Measurements from ENCODE around the gene RTP5. TPM values are rescaled to one million over a fixed set of nuclear protein-coding genes. Genes with fewer than 3 reads are reported as not detected.

Gene RTP5
- total RNA-seq, 1 experiment from 2014 or later, result not detected

DNA sequence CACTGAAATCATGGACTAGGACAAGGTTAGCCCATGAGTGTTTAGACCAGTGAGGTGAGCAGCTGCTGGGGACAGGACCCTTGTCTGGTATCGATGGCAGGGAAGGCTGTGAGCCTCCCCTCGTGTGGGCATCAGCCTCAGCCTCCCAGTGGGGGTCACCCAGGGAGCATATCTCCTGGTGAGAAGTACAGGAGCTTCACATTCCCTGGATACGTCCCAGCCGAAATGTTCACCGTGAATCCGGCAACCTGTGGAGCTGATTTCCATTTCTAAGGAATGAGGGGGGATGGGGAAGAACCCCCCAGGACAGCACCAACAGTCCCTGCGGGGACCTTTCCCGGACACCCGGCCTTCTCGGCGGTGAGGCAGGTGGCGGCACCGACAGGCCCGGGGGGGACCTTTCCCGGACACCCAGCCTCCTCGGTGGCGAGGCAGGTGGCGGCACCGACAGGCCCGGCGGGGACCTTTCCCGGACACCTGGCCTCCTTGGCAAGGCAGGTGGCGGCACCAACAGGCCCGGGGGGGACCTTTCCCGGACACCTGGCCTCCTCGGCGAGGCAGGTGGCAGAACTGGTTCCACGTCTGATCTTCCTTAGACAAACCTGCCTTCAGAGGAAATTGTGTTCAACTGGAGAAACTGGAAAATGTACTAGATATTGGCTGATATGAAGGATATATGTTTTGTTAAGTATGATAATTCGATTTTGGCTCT, 21.2 kb downstream of the RTP5 start:
- Mint-ChIP-seq H3K27me3 (ENCODE audit: low read depth) (no peaks in the 10 kb centered on the region; the same call in 1 of the 2 replicates), H3K4me3 (no peak overlapping the region), H3K4me1 (peaks cover 30 to 44% of the 10 kb centered on the region in 2 experiments), H3K9me3 (peaks cover 14% of the 10 kb centered on the region in 2 experiments), H3K36me3 (ENCODE audit: insufficient read depth in 1 of 3, low read depth in 3 of 3) (peaks cover 0 to 15% (median 6%) of the 10 kb centered on the region in 3 experiments; a peak in 5 of 7 replicates), H3K27ac (no peak overlapping the region; a peak in 1 of 7 replicates)
- WGBS (ENCODE audit: extremely low coverage, insufficient read length, low lambda C conversion rate), result 100% methylated on average over 1 of the region's 29 CpGs
- H3K79me1 ChIP-seq (ENCODE audit: insufficient read depth, low read depth, low read length, poor library complexity, severe bottlenecking), result no peaks in the 10 kb centered on the region
- no peak overlapping the region for H2BK15ac ChIP-seq (ENCODE audit: low read depth, low read length)
- H3K9me3 ChIP-seq (ENCODE audit: control insufficient read depth, low read depth, low read length), result no peaks in the 10 kb centered on the region
- no peak for DNase-seq
- no peak overlapping the region for H2AK5ac ChIP-seq (ENCODE audit: insufficient read length, low read length)
- H3K79me2 ChIP-seq (ENCODE audit: insufficient read depth, low read length), result no peaks in the 10 kb centered on the region
- H3K9ac ChIP-seq (ENCODE audit: extremely low read depth, insufficient read length, low read length), result no peak overlapping the region
- no peak overlapping the region for H3K14ac ChIP-seq (ENCODE audit: insufficient read depth, low read length)
- no peaks in the 10 kb centered on the region for H4K20me1 ChIP-seq (ENCODE audit: control insufficient read depth, insufficient read depth, insufficient read length)
- H2BK5ac ChIP-seq (ENCODE audit: insufficient read length, low read length), result no peak overlapping the region
- no peaks in the 10 kb centered on the region for H3K27me3 ChIP-seq (ENCODE audit: insufficient read depth, low read length)
- H3T11ph ChIP-seq (ENCODE audit: low read length), result no peak overlapping the region
- H3K4me1 ChIP-seq (ENCODE audit: insufficient read depth, low read length), result no peaks in the 10 kb centered on the region; the same call in 1 of the 2 replicates
- H4K5ac ChIP-seq (ENCODE audit: insufficient read length, low read depth, low read length), result no peak overlapping the region
- no peak overlapping the region for H3K56ac ChIP-seq (ENCODE audit: insufficient read length, low read depth, low read length)
- H3K23ac ChIP-seq (ENCODE audit: insufficient read length, low read depth, low read length), result no peak overlapping the region
- no peak overlapping the region for H3K4ac ChIP-seq (ENCODE audit: low read depth, low read length)
- no peak overlapping the region for H3K18ac ChIP-seq (ENCODE audit: insufficient read length, low read depth, low read length)
- no peak overlapping the region for H4K8ac ChIP-seq (replicated peaks; ENCODE audit: insufficient read length, low read depth, low read length)
- no peak overlapping the region for H2BK120ac ChIP-seq (ENCODE audit: low read depth, low read length, poor library complexity, severe bottlenecking)
- H4K91ac ChIP-seq (ENCODE audit: insufficient read length, low read depth, low read length), result no peak overlapping the region
- no peak overlapping the region for H2AFZ ChIP-seq (ENCODE audit: low read length)
- H2BK12ac ChIP-seq (ENCODE audit: insufficient read length, low read depth, low read length), result no peak overlapping the region
- H2BK20ac ChIP-seq (ENCODE audit: low read depth, low read length, poor library complexity, severe bottlenecking), result no peak overlapping the region
- H3K27ac ChIP-seq (ENCODE audit: insufficient read length, low read depth, low read length), result no peak overlapping the region
- TF ChIP-seq CTCF (conservative IDR thresholded peaks at IDR 0.05), result no peak
- peaks cover 4% of the 10 kb centered on the region for H3K23me2 ChIP-seq (ENCODE audit: insufficient read length, low read depth, low read length, poor library complexity, severe bottlenecking)
- H3K4me2 ChIP-seq (ENCODE audit: insufficient read depth, insufficient read length, low read length), result no peak overlapping the region

Data from H9 (cell line).